IMR-90 (cell line): Measurements from ENCODE around the gene SLC38A1. TPM values are rescaled to one million over a fixed set of nuclear protein-coding genes. Genes with fewer than 3 reads are reported as not detected.

Source experiments
- ATAC-seq: fragments of 200-7000 bp; cut with Tn5 transposase; 2 replicates; pipeline ENCODE4 v1.9.1; 2020; ENCODE audit warnings: low read depth, mild to moderate bottlenecking, moderate library complexity
- BruUV-seq: library from RNA; stranded (reverse); fragments of 400-500 nt; replicated peaks from 2 replicates; lab custom pipeline; 2021; lab: Mats Ljungman, UMichigan
- CTCF ChIA-PET: fragments of 300-600 bp; formaldehyde crosslinking; extraction: SDS; loops from one replicate; lab custom pipeline; 2021; ENCODE audit warnings: antibody characterized with exemption; lab: Yijun Ruan, JAX
- POLR2A ChIA-PET: fragments of 300-600 bp; sonication (Branson Sonifier 250); formaldehyde crosslinking; loops from one replicate; lab custom pipeline; 2022; ENCODE audit warnings: antibody characterized with exemption; ENCODE audit not compliant: unreplicated experiment; lab: Charles Lee
- DNase-seq: peaks from one replicate; pipeline ENCODE4 v3.0.0; 2013
- H2AFZ ChIP-seq: replicated peaks from 2 replicates; pipeline ENCODE3; 2013; ENCODE audit warnings: low read length, mild to moderate bottlenecking; ENCODE audit not compliant: poor library complexity
- H2AK5ac ChIP-seq: 2 replicates; pipeline ENCODE4 v1.6.1; 2013; ENCODE audit warnings: low read depth, low read length, inconsistent platforms
- H2AK9ac ChIP-seq: replicated peaks from 2 replicates; pipeline ENCODE3; 2013; ENCODE audit warnings: mild to moderate bottlenecking, low read depth, low read length, moderate library complexity; ENCODE audit not compliant: poor library complexity
- H2BK120ac ChIP-seq: 2 replicates; pipeline ENCODE4 v1.6.1; 2013; ENCODE audit warnings: low read depth, low read length, inconsistent platforms
- H2BK15ac ChIP-seq: 3 replicates; pipeline ENCODE4 v1.6.1; 2013; ENCODE audit warnings: low read depth, low read length, inconsistent platforms
- H2BK20ac ChIP-seq: 2 replicates; pipeline ENCODE4 v1.6.1; 2013; ENCODE audit warnings: low read depth, mild to moderate bottlenecking, inconsistent platforms, low read length, moderate library complexity
- H2BK5ac ChIP-seq: 2 replicates; pipeline ENCODE4 v1.6.1; 2013; ENCODE audit warnings: mild to moderate bottlenecking, low read depth, low read length, inconsistent platforms; ENCODE audit not compliant: poor library complexity, severe bottlenecking
- H3K14ac ChIP-seq: replicated peaks from 2 replicates; pipeline ENCODE4 v1.6.1; 2013; ENCODE audit warnings: low read depth, low read length, inconsistent platforms
- H3K18ac ChIP-seq: 2 replicates; pipeline ENCODE4 v1.6.1; 2013; ENCODE audit warnings: low read depth, low read length, control low read depth
- H3K23ac ChIP-seq: 2 replicates; pipeline ENCODE4 v1.6.1; 2013; ENCODE audit warnings: low read depth, low read length, inconsistent platforms
- H3K27ac ChIP-seq: 2 replicates; pipeline ENCODE4 v1.5.1; 2013; ENCODE audit warnings: mild to moderate bottlenecking, control low read depth, low read length; ENCODE audit not compliant: insufficient read depth
- H3K27me3 ChIP-seq: 2 replicates; pipeline ENCODE4 v1.6.1; 2013; ENCODE audit warnings: low read length; ENCODE audit not compliant: control insufficient read depth, insufficient read depth
- H3K36me3 ChIP-seq: 2 replicates; pipeline ENCODE4 v1.6.1; 2013; ENCODE audit warnings: low read length, mixed read lengths; ENCODE audit not compliant: control insufficient read depth, insufficient read depth
- H3K4ac ChIP-seq: 2 replicates; pipeline ENCODE4 v1.6.1; 2013; ENCODE audit warnings: low read depth, low read length, inconsistent platforms
- H3K4me1 ChIP-seq: 2 replicates; pipeline ENCODE4 v1.6.1; 2013; ENCODE audit warnings: low read length, mixed read lengths; ENCODE audit not compliant: control insufficient read depth, insufficient read depth
- H3K4me2 ChIP-seq: 2 replicates; pipeline ENCODE4 v1.6.1; 2013; ENCODE audit warnings: low read depth, mild to moderate bottlenecking, control low read depth, low read length, moderate library complexity
- H3K4me3 ChIP-seq: 2 replicates; pipeline ENCODE4 v1.5.1; 2013; ENCODE audit warnings: low read depth, mild to moderate bottlenecking, control low read depth, low read length, moderate library complexity; ENCODE audit not compliant: insufficient read depth
- H3K56ac ChIP-seq: 2 replicates; pipeline ENCODE4 v1.6.1; 2013; ENCODE audit warnings: low read length, inconsistent platforms; ENCODE audit not compliant: insufficient read depth; ENCODE audit errors: extremely low read depth
- H3K79me1 ChIP-seq, 2 experiments: 2 replicates each; pipeline ENCODE4 v1.6.1; 2013; ENCODE audit warnings: low read length in 2 of 2, inconsistent platforms in 1 of 2, low read depth in 1 of 2
- H3K9ac ChIP-seq: 2 replicates; pipeline ENCODE4 v1.6.1; 2013; ENCODE audit warnings: low read depth, low read length, control low read depth
- H3K9me1 ChIP-seq: 2 replicates; pipeline ENCODE4 v1.6.1; 2013; ENCODE audit warnings: low read length, inconsistent platforms; ENCODE audit not compliant: insufficient read depth
- H3K9me3 ChIP-seq: 2 replicates; pipeline ENCODE4 v1.6.1; 2013; ENCODE audit warnings: low read length; ENCODE audit not compliant: control insufficient read depth, insufficient read depth
- H4K20me1 ChIP-seq: 2 replicates; pipeline ENCODE4 v1.6.1; 2013; ENCODE audit warnings: low read length, inconsistent platforms; ENCODE audit not compliant: insufficient read depth
- H4K5ac ChIP-seq: 2 replicates; pipeline ENCODE4 v1.6.1; 2013; ENCODE audit warnings: mild to moderate bottlenecking, low read depth, low read length, control low read depth
- H4K8ac ChIP-seq, 2 experiments: 2 replicates each; pipeline ENCODE4 v1.6.1; 2013; ENCODE audit warnings: low read depth in 2 of 2, low read length in 2 of 2, control low read depth in 1 of 2, inconsistent platforms in 1 of 2
- H4K91ac ChIP-seq: 2 replicates; pipeline ENCODE4 v1.6.1; 2013; ENCODE audit warnings: low read depth, low read length, inconsistent platforms; ENCODE audit not compliant: insufficient read depth
- BHLHE40 ChIP-seq: fragments of 150-350 bp; IDR thresholded peaks from 2 replicates; pipeline ENCODE4 v1.6.1; 2016; ENCODE audit warnings: mild to moderate bottlenecking, low read depth, low read length
- CEBPB ChIP-seq: IDR thresholded peaks from 2 replicates; pipeline ENCODE4 v1.6.1; 2012; ENCODE audit warnings: low read depth, low read length, improper control_type of control experiment
- CHD1 ChIP-seq: IDR thresholded peaks from 2 replicates; pipeline ENCODE4 v1.6.1; 2012; ENCODE audit warnings: low read depth, low read length, improper control_type of control experiment
- FOS ChIP-seq: fragments of 150-350 bp; IDR thresholded peaks from 2 replicates; pipeline ENCODE4 v1.6.1; 2016; ENCODE audit warnings: low read depth, low read length
- MAFK ChIP-seq: IDR thresholded peaks from 2 replicates; pipeline ENCODE4 v1.6.1; 2012; ENCODE audit warnings: low read depth, low read length, improper control_type of control experiment
- MAZ ChIP-seq: IDR thresholded peaks from 2 replicates; pipeline ENCODE4 v1.6.1; 2012; ENCODE audit warnings: low read depth, mild to moderate bottlenecking, low read length, improper control_type of control experiment, moderate library complexity, borderline replicate concordance
- MXI1 ChIP-seq: IDR thresholded peaks from 2 replicates; pipeline ENCODE4 v1.6.1; 2012; ENCODE audit warnings: low read depth, mild to moderate bottlenecking, low read length, moderate library complexity, borderline replicate concordance
- NFE2L2 ChIP-seq: fragments of 150-350 bp; IDR thresholded peaks from 2 replicates; pipeline ENCODE4 v1.6.1; 2016; ENCODE audit warnings: low read depth, mild to moderate bottlenecking, low read length
- POLR2A ChIP-seq: IDR thresholded peaks from 2 replicates; pipeline ENCODE4 v1.6.1; 2012; ENCODE audit warnings: mild to moderate bottlenecking, low read depth, low read length
- RAD21 ChIP-seq: IDR thresholded peaks from 2 replicates; pipeline ENCODE4 v1.6.1; 2012; ENCODE audit warnings: low read length, improper control_type of control experiment
- RFX5 ChIP-seq: IDR thresholded peaks from 2 replicates; pipeline ENCODE4 v1.8.0; 2012; ENCODE audit warnings: low read depth, mild to moderate bottlenecking, low read length, moderate library complexity
- SMC3 ChIP-seq: fragments of 150-350 bp; IDR thresholded peaks from 2 replicates; pipeline ENCODE4 v1.6.1; 2016; ENCODE audit warnings: low read depth, mild to moderate bottlenecking, antibody characterized with exemption, low read length, moderate library complexity
- WGBS, 2 experiments: methylation state at CpG; one replicate each; pipeline versions ENCODE4 v1.1.5 to v1.1.7; 2013; ENCODE audit warnings: missing lambda C conversion rate in 2 of 2; ENCODE audit not compliant: insufficient read length in 1 of 2; ENCODE audit errors: extremely low coverage in 2 of 2; 5-methylcytosine and 5-hydroxymethylcytosine counted together
- dilution Hi-C: fragments of 300-500 bp; cut with HindIII; formaldehyde crosslinking; loops from one replicate; pipeline ENCODE4 v1.14.3; 2018; ENCODE audit warnings: low sequenced_read_pairs; ENCODE audit not compliant: unreplicated experiment
- in situ Hi-C: fragments of 300-500 bp; cut with MboI; formaldehyde crosslinking; loops from 3 replicates; pipeline ENCODE4 v1.14.3; 2019; ENCODE audit warnings: low sequenced_read_pairs, inconsistent platforms, mixed read lengths
- intact Hi-C: fragments of 100-400 bp; cut with micrococcal nuclease; formaldehyde crosslinking; loops from 2 replicates; pipeline ENCODE4 v1.10.0; 2022
- polyA plus RNA-seq, 3 experiments: library from polyadenylated mRNA; depleted of rRNA; stranded (reverse); fragments of >200 nt; gene quantifications; 2 replicates each; pipeline ENCODE4 v1.2.3, GENCODE V29; 2012; ENCODE audit warnings: low replicate concordance in 1 of 3
- total RNA-seq: library from RNA; depleted of rRNA; stranded (reverse); fragments of >200 nt; gene quantifications from 2 replicates; pipeline ENCODE4 v1.2.3, GENCODE V29; 2012
- TF ChIP-seq, protein P1 (sequence below): fragments of 150-350 bp; IDR thresholded peaks from 2 replicates; pipeline ENCODE4 v1.6.1; 2016; ENCODE audit warnings: low read depth, mild to moderate bottlenecking, low read length, moderate library complexity, borderline replicate concordance
- TF ChIP-seq, protein P2 (sequence below): fragments of 150-350 bp; IDR thresholded peaks from 2 replicates; pipeline ENCODE4 v1.6.1; 2017; ENCODE audit warnings: mild to moderate bottlenecking, antibody characterized with exemption, low read length, low read depth
- TF ChIP-seq, protein P3 (sequence below): conservative IDR thresholded peaks from 2 replicates; pipeline ENCODE4 v1.5.1; 2012; ENCODE audit warnings: mild to moderate bottlenecking, low read depth, low read length, improper control_type of control experiment

The SLC38A1 gene
- total and polyA plus RNA-seq, 2 of the 4 experiments (the other 2 are of a cell fraction) = 22.8 to 61.5 TPM

GRCh38 chr12:46179693-46180452 is 89.0 kb downstream of the SLC38A1 start:
- Histone ChIP-seq H3K4ac (no peak overlapping the region), H4K20me1 (no peaks in the 10 kb centered on the region; the same call in 1 of the 2 replicates), H3K79me1 (no peaks in the 10 kb centered on the region), H3K9me3 (no peaks in the 10 kb centered on the region), H3K56ac (no peak overlapping the region), H2BK5ac (no peak overlapping the region), H2AK9ac (no peak overlapping the region), H3K23ac (no peak overlapping the region), H2AK5ac (no peak overlapping the region), H2AFZ (no peak overlapping the region), H4K5ac (no peak overlapping the region), H2BK15ac (no peak overlapping the region), H3K18ac (no peak overlapping the region), H3K9ac (no peak overlapping the region), H2BK20ac (no peak overlapping the region), H3K36me3 (0 out of 2 replicates have a peak, but pooled peaks cover 2% of the 10 kb centered on the region), H2BK120ac (no peak overlapping the region), H3K27ac (no peak overlapping the region), H3K27me3 (no peaks in the 10 kb centered on the region), H3K14ac (no peak overlapping the region), H4K8ac (no peak overlapping the region), H4K91ac (no peak overlapping the region), H3K4me2 (no peak overlapping the region), H3K4me1 (no peaks in the 10 kb centered on the region), H3K9me1 (no peaks in the 10 kb centered on the region), H3K4me3 (no peak overlapping the region)
- no CpG with 5 or more reads among the region's 7 CpGs for whole genome bisulfite sequencing, 2 experiments
- CTCF ChIA-PET = no interaction called here
- no peak for DNase-seq
- intact Hi-C loops (loop anchor here (10.0 kb wide), 2 partner anchors 175 to 185 kb away; partner anchors contain the start of gene SCAF11), dilution Hi-C loops (no loop called here), in situ Hi-C loops (no loop called here)
- POLR2A ChIA-PET = no interaction called here
- no peak for ATAC-seq
- no TSS peak for BruUV-seq
- TF ChIP-seq FOS = no peak
- no peak for TF ChIP-seq CHD1
- TF ChIP-seq, protein P1, sequence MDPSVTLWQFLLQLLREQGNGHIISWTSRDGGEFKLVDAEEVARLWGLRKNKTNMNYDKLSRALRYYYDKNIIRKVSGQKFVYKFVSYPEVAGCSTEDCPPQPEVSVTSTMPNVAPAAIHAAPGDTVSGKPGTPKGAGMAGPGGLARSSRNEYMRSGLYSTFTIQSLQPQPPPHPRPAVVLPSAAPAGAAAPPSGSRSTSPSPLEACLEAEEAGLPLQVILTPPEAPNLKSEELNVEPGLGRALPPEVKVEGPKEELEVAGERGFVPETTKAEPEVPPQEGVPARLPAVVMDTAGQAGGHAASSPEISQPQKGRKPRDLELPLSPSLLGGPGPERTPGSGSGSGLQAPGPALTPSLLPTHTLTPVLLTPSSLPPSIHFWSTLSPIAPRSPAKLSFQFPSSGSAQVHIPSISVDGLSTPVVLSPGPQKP = no peak
- TF ChIP-seq, protein P2, sequence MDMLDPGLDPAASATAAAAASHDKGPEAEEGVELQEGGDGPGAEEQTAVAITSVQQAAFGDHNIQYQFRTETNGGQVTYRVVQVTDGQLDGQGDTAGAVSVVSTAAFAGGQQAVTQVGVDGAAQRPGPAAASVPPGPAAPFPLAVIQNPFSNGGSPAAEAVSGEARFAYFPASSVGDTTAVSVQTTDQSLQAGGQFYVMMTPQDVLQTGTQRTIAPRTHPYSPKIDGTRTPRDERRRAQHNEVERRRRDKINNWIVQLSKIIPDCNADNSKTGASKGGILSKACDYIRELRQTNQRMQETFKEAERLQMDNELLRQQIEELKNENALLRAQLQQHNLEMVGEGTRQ = no peak
- no peak for TF ChIP-seq MAZ
- no peak for TF ChIP-seq RFX5
- no peak for TF ChIP-seq SMC3
- TF ChIP-seq RAD21 = no peak
- TF ChIP-seq MAFK = no peak
- TF ChIP-seq, protein P3, sequence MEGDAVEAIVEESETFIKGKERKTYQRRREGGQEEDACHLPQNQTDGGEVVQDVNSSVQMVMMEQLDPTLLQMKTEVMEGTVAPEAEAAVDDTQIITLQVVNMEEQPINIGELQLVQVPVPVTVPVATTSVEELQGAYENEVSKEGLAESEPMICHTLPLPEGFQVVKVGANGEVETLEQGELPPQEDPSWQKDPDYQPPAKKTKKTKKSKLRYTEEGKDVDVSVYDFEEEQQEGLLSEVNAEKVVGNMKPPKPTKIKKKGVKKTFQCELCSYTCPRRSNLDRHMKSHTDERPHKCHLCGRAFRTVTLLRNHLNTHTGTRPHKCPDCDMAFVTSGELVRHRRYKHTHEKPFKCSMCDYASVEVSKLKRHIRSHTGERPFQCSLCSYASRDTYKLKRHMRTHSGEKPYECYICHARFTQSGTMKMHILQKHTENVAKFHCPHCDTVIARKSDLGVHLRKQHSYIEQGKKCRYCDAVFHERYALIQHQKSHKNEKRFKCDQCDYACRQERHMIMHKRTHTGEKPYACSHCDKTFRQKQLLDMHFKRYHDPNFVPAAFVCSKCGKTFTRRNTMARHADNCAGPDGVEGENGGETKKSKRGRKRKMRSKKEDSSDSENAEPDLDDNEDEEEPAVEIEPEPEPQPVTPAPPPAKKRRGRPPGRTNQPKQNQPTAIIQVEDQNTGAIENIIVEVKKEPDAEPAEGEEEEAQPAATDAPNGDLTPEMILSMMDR = no peak
- no peak for TF ChIP-seq NFE2L2
- TF ChIP-seq CEBPB = no peak
- TF ChIP-seq BHLHE40 = no peak
- TF ChIP-seq MXI1 = no peak
- no peak for TF ChIP-seq POLR2A
